DND-41 (cell line): ENCODE measurements around the gene ZFC3H1.

ENCODE experiments used
- EZH2 ChIP-seq: IDR thresholded peaks from 3 replicates; pipeline ENCODE4 v1.6.1; 2012; ENCODE audit warnings: borderline replicate concordance, low read depth, mild to moderate bottlenecking, moderate library complexity, low read length, inconsistent platforms; ENCODE audit not compliant: severe bottlenecking
- TF ChIP-seq, protein P1 (sequence below): IDR thresholded peaks from 2 replicates; pipeline ENCODE4 v1.5.1; 2012; ENCODE audit warnings: borderline replicate concordance, low read length, moderate library complexity, mild to moderate bottlenecking; ENCODE audit not compliant: poor library complexity, severe bottlenecking; ENCODE audit errors: extremely low read depth

DNA sequence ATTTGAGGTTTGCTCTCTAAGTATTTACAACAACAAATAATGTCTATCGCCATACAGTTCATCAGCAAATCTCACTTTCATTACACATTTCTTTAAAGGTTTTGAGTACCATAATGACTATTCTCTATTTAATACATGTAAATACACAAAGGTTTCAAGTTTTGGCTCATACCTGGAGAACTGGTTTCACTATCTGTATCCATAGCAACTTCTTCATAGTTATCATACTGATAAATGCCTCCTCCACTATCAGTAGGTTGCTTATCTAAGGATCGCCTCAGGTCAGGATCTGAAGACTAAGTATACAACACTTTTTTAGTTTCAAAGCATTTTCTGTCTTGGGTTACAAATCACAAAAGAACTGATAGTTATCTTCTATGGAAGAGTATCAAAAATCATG is 21.4 kb downstream of the ZFC3H1 start:
- TF ChIP-seq, protein P1, sequence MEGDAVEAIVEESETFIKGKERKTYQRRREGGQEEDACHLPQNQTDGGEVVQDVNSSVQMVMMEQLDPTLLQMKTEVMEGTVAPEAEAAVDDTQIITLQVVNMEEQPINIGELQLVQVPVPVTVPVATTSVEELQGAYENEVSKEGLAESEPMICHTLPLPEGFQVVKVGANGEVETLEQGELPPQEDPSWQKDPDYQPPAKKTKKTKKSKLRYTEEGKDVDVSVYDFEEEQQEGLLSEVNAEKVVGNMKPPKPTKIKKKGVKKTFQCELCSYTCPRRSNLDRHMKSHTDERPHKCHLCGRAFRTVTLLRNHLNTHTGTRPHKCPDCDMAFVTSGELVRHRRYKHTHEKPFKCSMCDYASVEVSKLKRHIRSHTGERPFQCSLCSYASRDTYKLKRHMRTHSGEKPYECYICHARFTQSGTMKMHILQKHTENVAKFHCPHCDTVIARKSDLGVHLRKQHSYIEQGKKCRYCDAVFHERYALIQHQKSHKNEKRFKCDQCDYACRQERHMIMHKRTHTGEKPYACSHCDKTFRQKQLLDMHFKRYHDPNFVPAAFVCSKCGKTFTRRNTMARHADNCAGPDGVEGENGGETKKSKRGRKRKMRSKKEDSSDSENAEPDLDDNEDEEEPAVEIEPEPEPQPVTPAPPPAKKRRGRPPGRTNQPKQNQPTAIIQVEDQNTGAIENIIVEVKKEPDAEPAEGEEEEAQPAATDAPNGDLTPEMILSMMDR = no peak
- TF ChIP-seq EZH2 = no peak
